GM18951 (cell line): ENCODE measurements around the gene CCDC149.

ENCODE experiments used
- POLR2A ChIP-seq: IDR thresholded peaks from 4 replicates; pipeline ENCODE4 v1.6.1; 2011; ENCODE audit warnings: mild to moderate bottlenecking; ENCODE audit not compliant: insufficient read length, insufficient read depth; ENCODE audit errors: extremely low read depth
- in situ Hi-C: fragments of 300-500 bp; cut with MboI; formaldehyde crosslinking; loops from one replicate; pipeline ENCODE4 v1.12.0; 2022; ENCODE audit warnings: low sequenced_read_pairs, mixed read lengths, inconsistent platforms; ENCODE audit not compliant: unreplicated experiment

CCDC149 gene

GRCh38 chr4:24858026-24858425, 54.8 kb downstream of the CCDC149 start:
- in situ Hi-C loops = no loop called here
- no peak for TF ChIP-seq POLR2A

GRCh38 chr4:24856586-24856985, 56.3 kb downstream of the CCDC149 start:
- no peak for TF ChIP-seq POLR2A
- in situ Hi-C loops = no loop called here

GRCh38 chr4:24855741-24856140, 57.1 kb downstream of the CCDC149 start:
- no peak for TF ChIP-seq POLR2A
- in situ Hi-C loops = no loop called here

GRCh38 chr4:24853142-24853541, 59.7 kb downstream of the CCDC149 start:
- in situ Hi-C loops = no loop called here
- TF ChIP-seq POLR2A = no peak

- no peak for TF ChIP-seq POLR2A
- in situ Hi-C loops = no loop called here
These were observed 62.2 kb downstream of the CCDC149 start for GRCh38 chr4:24850674-24851073.

GRCh38 chr4:24849756-24850155, 63.1 kb downstream of the CCDC149 start:
- in situ Hi-C loops = no loop called here
- no peak for TF ChIP-seq POLR2A

- in situ Hi-C loops = no loop called here
These were observed 63.5 kb downstream of the CCDC149 start for GRCh38 chr4:24849351-24849750.

GRCh38 chr4:24846716-24847115, 66.1 kb downstream of the CCDC149 start:
- in situ Hi-C loops = no loop called here
- no peak for TF ChIP-seq POLR2A

More at GRCh38 chr4:24849351-24849750, 63.5 kb downstream of the CCDC149 start:
- no peak for TF ChIP-seq POLR2A

- TF ChIP-seq POLR2A = no peak
- in situ Hi-C loops = no loop called here
These were observed 66.9 kb downstream of the CCDC149 start for GRCh38 chr4:24845902-24846301.

GRCh38 chr4:24845132-24845531, 67.7 kb downstream of the CCDC149 start:
- in situ Hi-C loops = no loop called here
- no peak for TF ChIP-seq POLR2A

- in situ Hi-C loops = no loop called here
- TF ChIP-seq POLR2A = no peak
These were observed 69.7 kb downstream of the CCDC149 start for GRCh38 chr4:24843096-24843495.

GRCh38 chr4:24842356-24842755, 70.5 kb downstream of the CCDC149 start:
- no peak for TF ChIP-seq POLR2A

GRCh38 chr4:24840826-24841543, 71.9 kb downstream of the CCDC149 start:
- in situ Hi-C loops = no loop called here
- TF ChIP-seq POLR2A = no peak

More at GRCh38 chr4:24842356-24842755, 70.5 kb downstream of the CCDC149 start:
- in situ Hi-C loops = no loop called here

- in situ Hi-C loops = no loop called here
- no peak for TF ChIP-seq POLR2A
These were observed 72.5 kb downstream of the CCDC149 start for GRCh38 chr4:24840362-24840761.
